ENCODE data around the gene INTS12.

Gene INTS12

DNA sequence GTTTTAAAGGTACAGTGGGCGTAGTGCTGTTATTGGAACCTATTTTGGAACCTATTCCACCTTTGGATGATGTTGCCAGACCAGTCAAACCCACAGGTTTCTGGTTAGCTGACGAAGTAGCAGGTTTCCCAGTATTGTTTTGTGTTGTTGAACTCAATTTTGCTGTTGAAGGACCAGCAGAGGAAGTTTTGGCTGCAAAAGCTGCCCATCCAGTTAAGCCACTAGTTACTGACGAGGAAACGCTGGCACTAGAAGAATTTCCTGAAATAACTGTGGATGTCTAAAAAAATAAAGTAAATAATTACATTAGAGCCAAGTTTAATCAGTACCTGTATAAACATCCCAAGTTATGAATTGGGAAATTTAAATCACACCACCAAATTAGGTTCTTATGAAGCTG, 25.5 kb downstream of the INTS12 start:
- no peak for DNase-seq

DNA sequence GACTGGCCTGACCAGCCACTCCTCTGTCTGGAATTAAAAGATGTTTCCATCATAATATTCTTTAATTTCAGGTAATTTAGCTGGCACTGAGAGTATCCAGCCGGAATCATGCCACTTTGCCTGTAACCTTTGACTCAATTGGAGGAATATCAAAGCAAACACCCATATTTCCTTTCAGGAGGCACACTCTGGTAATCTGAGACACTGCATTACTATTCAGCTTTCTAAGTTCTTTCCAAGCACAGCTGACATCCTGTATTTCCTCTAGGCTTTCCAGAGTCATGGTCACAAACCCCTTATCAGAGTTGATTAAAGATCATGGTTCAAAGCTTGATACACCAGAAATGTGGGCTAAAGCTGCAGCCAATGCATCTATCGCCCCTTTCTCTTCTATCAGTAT, 29.3 kb downstream of the INTS12 start:
- no peak for DNase-seq

GRCh38 chr4:105677709-105678108, 30.8 kb downstream of the INTS12 start:
- DNase-seq, result no peak

- DNase-seq, result no peak
Observed at GRCh38 chr4:105674011-105674410, 34.5 kb downstream of the INTS12 start.

DNA sequence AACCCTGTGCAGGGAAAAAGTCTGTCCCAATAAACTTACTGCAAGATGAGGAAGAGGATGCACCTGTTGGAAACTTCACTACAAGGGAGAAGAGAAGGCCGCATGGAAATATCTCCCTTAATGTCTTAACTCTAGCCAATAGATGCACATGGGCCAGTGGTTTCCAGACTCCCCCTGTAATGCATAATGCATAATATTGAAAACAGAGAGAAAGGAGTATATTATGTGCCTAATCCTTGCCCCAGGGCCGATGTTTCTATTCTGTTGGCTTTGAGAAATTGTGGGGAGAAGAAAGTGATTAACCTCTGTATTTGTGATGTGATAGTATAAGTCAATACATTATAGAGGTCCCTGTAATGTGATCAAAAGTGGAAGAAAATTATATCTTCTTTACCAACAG, 37.2 kb downstream of the INTS12 start:
- DNase-seq, result no peak

GRCh38 chr4:105670684-105671083, 37.8 kb downstream of the INTS12 start:
- no peak for DNase-seq

GRCh38 chr4:105666693-105667092, 41.8 kb downstream of the INTS12 start:
- no peak for DNase-seq

- DNase-seq, result no peak
Observed at GRCh38 chr4:105662935-105663675, 45.4 kb downstream of the INTS12 start.

DNA sequence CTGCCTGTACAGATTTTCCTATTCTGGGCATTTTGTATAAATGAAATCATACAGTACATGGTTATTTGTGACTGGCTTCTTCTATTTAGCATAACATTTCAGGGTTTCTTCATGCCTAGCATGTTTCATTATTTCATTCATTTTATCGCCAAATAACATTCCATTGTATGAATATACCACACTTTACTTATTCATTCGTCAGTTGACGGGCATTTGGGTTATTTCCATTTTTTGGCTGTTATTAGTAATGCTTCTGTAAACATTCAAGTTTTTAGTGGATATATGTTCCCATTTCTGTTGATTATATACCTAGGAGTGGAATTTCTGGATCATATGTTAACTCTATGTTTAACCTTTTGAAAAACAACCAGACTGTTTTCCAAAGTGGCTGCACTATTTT, 47.5 kb downstream of the INTS12 start:
- no peak for DNase-seq

DNA sequence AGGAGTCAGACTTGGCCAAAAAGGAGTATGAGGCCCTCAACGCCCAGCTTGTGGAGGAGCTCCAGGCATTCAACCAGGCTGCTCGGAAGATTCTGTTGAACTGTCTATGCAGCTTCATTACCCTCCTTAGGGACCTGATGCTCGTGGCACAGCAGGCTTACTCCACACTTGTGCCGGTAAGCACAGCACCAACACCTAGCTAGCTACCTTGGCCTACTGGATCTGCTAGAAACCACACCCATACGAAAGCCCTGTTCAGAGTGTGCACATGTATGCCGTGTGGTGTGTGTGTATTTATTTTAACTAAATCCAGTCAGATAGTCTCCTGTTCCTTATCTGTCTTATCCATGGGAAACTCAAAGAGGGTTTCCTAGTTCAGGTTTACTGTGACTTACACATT, 49.3 kb downstream of the INTS12 start:
- DNase-seq, result no peak

DNA sequence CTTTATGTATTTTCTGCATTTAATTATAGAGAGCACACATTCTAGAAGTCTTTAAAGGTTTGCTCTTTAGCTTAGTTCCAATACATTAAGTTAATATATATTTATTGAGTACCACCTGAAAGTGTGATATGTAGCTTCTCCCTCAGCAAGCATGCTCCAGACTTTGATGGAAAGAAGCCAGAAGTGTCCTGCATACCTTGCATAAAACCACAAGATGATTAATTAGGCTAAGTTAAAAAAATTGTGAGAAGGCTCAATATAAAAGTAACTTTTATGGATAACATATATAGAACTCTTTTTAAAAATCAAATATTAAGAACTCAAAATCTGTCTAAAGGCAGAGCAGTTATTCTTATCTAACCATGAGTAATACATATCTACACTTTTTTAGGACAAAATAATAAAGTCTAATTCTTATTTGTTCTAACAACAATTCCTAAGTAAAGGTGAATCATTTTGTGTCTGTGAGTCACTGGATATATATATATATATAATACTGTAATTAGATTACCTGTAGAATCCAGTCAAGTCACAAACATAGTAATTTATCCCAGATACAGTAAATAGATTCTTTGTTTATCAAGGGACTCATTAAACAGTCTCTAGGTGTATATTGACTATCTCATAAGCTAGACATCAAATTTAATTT, 51.2 kb downstream of the INTS12 start:
- no peak for DNase-seq

DNA sequence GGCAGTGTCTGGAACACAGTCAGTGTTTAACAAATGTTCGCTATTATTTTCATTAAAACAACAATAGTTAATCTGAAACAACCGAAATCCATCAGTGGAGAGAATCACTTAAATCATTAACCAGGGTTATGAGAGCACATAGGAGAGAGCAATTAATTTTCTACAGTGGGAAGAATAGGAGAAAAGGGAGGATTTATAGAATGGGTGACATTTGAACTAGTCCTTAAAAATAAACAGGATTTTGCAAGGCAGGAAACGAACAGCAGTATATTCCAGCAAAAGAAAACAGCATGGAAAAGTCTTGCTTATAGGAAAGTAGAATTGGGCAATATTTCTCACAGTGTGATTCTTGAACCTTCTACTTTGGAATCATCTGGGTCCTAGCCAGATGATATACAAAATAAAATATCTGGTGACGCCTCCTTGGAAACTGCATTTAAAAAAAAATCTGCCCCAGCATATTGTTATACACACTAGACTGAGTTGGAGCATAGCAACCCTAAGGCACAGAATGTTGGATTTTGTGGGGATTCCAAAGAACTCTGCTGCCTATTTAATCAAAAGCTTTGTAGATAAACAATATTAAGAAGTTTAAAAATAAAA, 56.1 kb downstream of the INTS12 start:
- DNase-seq, result no peak

- DNase-seq, result no peak
Observed at GRCh38 chr4:105651884-105652283, 56.6 kb downstream of the INTS12 start.

GRCh38 chr4:105650190-105650589, 58.3 kb downstream of the INTS12 start:
- DNase-seq, result no peak

DNA sequence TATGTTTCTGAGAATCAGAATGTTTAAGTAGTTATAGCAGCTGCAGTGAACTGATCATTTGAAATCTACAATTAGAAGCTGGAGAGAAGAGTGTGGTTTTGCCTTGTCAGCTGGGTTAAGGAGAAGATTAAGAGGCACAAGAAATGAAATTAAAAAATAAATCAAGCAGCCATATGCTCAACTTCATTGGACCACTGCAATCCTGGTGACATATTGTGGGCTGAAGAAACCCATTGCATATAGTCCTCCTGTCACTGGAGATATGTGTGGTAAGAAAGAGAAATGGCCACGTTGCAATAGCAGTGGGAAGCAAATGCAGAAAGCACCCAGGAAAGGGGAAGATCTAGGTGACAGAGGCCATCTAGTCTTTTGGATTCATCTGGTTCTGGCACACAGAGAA, 63.0 kb downstream of the INTS12 start:
- no peak for DNase-seq

DNA sequence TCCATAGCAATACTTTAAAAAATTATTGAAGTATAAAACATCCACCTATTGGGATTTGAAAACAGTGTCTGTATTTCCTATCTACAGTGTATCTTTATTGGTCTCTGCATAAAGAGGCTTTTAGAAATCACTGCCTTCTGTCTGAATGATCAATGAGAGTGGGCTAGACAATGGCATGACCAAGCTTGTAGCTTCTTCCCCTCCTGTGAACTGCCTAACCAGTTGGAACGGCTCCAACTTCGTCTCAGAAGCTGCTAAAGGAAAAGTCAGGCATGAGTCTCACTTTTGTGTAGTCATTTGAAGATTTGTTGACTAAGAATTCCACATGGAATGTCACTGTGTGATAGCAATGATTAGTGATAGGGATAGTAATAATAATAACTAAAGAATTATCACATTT, 64.2 kb downstream of the INTS12 start:
- DNase-seq, result no peak

DNA sequence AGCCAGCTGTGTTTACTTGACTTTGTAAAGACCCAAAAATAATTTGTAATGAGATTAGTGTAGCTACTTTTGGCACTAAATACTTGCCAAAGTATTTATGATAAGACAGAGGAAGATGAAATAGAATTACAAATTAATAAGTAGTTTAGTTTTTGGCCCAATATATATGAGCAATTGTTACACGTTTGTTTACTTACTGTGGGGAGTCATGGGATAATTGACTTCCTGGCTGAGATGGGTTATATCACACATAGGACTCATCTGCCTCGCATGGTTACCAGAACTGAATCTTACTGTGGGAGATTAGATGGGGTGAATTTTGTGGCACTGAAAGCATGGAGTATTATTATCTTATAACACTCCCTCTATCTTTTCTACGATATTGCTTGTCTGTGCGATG, 66.6 kb downstream of the INTS12 start:
- DNase-seq, result no peak

GRCh38 chr4:105637408-105638176, 70.9 kb downstream of the INTS12 start:
- DNase-seq, result peak in 1 of 2 donors; percentile 1

DNA sequence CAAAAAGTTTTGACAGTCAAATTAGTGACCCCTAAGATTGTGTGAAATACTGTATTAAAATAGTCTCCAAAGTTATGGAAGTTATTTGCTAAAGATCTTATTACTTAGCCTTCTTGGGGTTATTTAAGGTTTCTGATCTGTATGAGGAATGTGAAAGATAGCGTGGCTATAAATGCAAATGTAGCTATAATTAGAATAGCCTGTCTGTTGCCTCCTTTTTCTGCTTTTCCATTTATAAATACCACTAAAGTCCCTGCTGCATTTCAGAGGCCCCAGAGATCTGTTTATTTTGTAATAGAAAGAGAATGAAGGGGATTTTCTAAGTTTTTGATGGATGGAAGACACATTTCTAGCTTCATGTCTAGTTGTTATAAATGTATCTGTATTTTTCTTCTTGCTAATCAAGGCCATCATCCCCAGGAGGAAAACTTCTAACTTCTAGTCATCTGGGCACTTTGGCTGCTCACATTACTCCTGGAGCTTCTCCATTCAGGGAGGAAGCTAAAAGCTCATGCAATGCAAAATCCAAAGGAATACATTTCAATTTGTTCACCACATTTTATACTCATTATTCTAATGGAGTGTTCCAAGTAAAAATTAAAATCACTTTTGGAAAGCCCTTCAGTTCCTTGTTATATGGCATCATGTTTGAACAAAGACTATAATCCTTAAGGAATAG, 73.9 kb downstream of the INTS12 start:
- no peak for DNase-seq

GRCh38 chr4:105633241-105633640, 75.2 kb downstream of the INTS12 start:
- DNase-seq, result no peak

Data from activated CD4-positive, alpha-beta T cell treated with anti-CD3 and anti-CD28 coated beads for 4 hours (primary cell).